ENCODE results near the gene PCBP3.

PCBP3 gene

DNA sequence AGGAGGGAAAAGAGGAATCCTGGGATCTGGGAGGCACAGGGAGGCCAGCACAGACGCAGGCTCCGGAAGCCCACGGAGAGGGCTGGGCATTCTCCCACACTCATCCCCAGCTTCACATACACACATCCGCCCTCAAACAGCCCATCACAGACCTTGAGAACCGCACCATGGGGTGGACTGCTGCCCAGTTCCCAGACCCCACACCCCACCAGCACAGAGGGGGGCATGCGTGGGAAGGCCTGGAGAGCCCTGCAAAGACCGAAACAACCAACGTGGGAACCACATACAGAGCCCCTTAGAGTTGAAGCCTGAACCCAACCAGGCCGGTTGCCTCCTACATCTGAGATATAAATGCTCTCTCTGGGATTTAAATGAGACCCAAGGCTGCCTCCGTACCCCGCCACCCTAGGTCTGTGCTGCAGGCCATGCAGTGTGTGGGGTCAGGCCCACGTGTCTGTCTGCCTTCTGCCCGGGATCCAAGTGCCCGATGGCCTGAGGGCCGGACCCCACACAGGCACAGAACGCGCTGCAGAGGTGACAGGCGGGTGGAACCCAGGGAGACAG, 211.8 kb downstream of the PCBP3 start:
- Histone ChIP-seq H4K20me1 (ENCODE audit: insufficient read depth, low read length) (no peaks in the 10 kb centered on the region), H3K4me3 (ENCODE audit: low read length) (no peak overlapping the region), H3K27ac (ENCODE audit: low read length) (no peak overlapping the region), H3K4me2 (ENCODE audit: low read depth, low read length) (no peak overlapping the region), H3K79me2 (ENCODE audit: low read length) (no peaks in the 10 kb centered on the region), H2AFZ (ENCODE audit: low read length) (no peak overlapping the region), H3K9me3 (replicated peaks; ENCODE audit: insufficient read depth, low read length) (no peaks in the 10 kb centered on the region), H3K36me3 (replicated peaks; ENCODE audit: insufficient read depth, low read length) (no peaks in the 10 kb centered on the region), H3K9me2 (replicated peaks; ENCODE audit: insufficient read depth, low read length) (no peaks in the 10 kb centered on the region), H3K9ac (ENCODE audit: low read length) (no peak overlapping the region), H3F3A (ENCODE audit: insufficient read depth, low read length) (no peaks in the 10 kb centered on the region), H3K4me1 (ENCODE audit: low read length) (no peaks in the 10 kb centered on the region), H3K27me3 (replicated peaks; ENCODE audit: insufficient read depth, low read length) (no peaks in the 10 kb centered on the region; the same call in 1 of the 2 replicates)
- no peak for DNase-seq
- TF ChIP-seq EZH2 (optimal IDR thresholded peaks at IDR 0.05; ENCODE audit: low read depth, low read length), result no peak
- no peak for TF ChIP-seq EZH2phosphoT487 (IDR thresholded peaks at IDR 0.05; ENCODE audit: low read length)
- TF ChIP-seq, protein P1, sequence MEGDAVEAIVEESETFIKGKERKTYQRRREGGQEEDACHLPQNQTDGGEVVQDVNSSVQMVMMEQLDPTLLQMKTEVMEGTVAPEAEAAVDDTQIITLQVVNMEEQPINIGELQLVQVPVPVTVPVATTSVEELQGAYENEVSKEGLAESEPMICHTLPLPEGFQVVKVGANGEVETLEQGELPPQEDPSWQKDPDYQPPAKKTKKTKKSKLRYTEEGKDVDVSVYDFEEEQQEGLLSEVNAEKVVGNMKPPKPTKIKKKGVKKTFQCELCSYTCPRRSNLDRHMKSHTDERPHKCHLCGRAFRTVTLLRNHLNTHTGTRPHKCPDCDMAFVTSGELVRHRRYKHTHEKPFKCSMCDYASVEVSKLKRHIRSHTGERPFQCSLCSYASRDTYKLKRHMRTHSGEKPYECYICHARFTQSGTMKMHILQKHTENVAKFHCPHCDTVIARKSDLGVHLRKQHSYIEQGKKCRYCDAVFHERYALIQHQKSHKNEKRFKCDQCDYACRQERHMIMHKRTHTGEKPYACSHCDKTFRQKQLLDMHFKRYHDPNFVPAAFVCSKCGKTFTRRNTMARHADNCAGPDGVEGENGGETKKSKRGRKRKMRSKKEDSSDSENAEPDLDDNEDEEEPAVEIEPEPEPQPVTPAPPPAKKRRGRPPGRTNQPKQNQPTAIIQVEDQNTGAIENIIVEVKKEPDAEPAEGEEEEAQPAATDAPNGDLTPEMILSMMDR (IDR thresholded peaks at IDR 0.05; ENCODE audit: low read length), result no peak

DNA sequence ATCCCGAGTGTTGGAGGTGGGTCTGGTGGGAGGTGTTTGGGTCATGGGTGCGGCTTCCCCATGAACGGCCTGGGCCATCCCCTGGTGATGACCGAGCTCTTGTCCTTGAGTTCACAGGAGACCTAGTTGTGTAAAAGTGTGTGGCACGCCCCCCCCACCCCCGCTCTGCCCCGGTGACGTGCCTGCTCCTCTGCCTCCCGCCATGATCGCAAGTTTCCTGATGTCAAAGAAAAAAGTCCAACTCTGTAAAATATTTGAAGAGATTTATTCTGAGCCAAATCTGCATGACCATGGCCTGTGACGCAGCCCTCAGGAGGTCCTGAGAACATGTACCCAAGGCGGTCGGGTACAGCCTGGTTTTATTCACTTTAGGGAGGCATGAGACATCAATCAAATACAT, 212.9 kb downstream of the PCBP3 start:
- Histone ChIP-seq H3K27me3 (replicated peaks; ENCODE audit: insufficient read depth, low read length) (no peaks in the 10 kb centered on the region; the same call in 1 of the 2 replicates), H3K36me3 (replicated peaks; ENCODE audit: insufficient read depth, low read length) (no peaks in the 10 kb centered on the region), H3K4me2 (ENCODE audit: low read depth, low read length) (no peak overlapping the region), H3K79me2 (ENCODE audit: low read length) (no peaks in the 10 kb centered on the region), H3K9me3 (replicated peaks; ENCODE audit: insufficient read depth, low read length) (no peaks in the 10 kb centered on the region), H3K9me2 (replicated peaks; ENCODE audit: insufficient read depth, low read length) (no peaks in the 10 kb centered on the region), H4K20me1 (ENCODE audit: insufficient read depth, low read length) (no peaks in the 10 kb centered on the region), H3K4me3 (ENCODE audit: low read length) (no peak overlapping the region), H3K4me1 (ENCODE audit: low read length) (no peaks in the 10 kb centered on the region), H3K9ac (ENCODE audit: low read length) (no peak overlapping the region), H3K27ac (ENCODE audit: low read length) (no peak overlapping the region), H2AFZ (ENCODE audit: low read length) (no peak overlapping the region), H3F3A (ENCODE audit: insufficient read depth, low read length) (no peaks in the 10 kb centered on the region)
- no peak for DNase-seq
- TF ChIP-seq EZH2phosphoT487 (IDR thresholded peaks at IDR 0.05; ENCODE audit: low read length) (no peak), EZH2 (optimal IDR thresholded peaks at IDR 0.05; ENCODE audit: low read depth, low read length) (no peak)
- TF ChIP-seq, protein P1 (IDR thresholded peaks at IDR 0.05; ENCODE audit: low read length), result no peak

DNA sequence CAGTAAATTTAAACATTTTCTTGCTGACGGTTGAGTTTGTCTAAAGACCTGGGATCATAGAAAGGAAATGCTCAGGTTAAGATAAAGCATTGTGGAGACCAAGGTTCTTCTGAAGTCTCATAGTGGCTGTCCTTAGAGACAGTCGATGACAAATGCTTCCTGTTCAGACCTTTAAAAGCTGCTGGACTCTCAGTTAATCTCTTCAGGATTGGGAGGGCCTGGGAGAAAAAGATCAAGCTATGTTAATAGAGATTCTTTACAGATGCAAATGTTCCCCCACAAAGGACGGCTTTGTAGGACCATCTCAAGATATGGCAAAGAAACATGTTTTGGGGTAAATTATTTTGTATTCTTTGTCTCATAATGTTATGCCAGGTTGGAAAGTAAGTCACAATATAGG, 213.4 kb downstream of the PCBP3 start:
- Histone ChIP-seq H3K9ac (ENCODE audit: low read length) (no peak overlapping the region), H3K27ac (ENCODE audit: low read length) (no peak overlapping the region)

More for the DNA sequence above, 213.4 kb downstream of the PCBP3 start:
- Histone ChIP-seq H3K36me3 (replicated peaks; ENCODE audit: insufficient read depth, low read length) (no peaks in the 10 kb centered on the region), H2AFZ (ENCODE audit: low read length) (no peak overlapping the region), H3F3A (ENCODE audit: insufficient read depth, low read length) (no peaks in the 10 kb centered on the region), H3K4me2 (ENCODE audit: low read depth, low read length) (no peak overlapping the region), H4K20me1 (ENCODE audit: insufficient read depth, low read length) (no peaks in the 10 kb centered on the region), H3K9me3 (replicated peaks; ENCODE audit: insufficient read depth, low read length) (no peaks in the 10 kb centered on the region), H3K9me2 (replicated peaks; ENCODE audit: insufficient read depth, low read length) (no peaks in the 10 kb centered on the region), H3K4me1 (ENCODE audit: low read length) (no peaks in the 10 kb centered on the region), H3K27me3 (replicated peaks; ENCODE audit: insufficient read depth, low read length) (no peaks in the 10 kb centered on the region), H3K4me3 (ENCODE audit: low read length) (no peak overlapping the region), H3K79me2 (ENCODE audit: low read length) (no peaks in the 10 kb centered on the region)
- DNase-seq, result no peak
- TF ChIP-seq EZH2phosphoT487 (IDR thresholded peaks at IDR 0.05; ENCODE audit: low read length) (no peak), EZH2 (optimal IDR thresholded peaks at IDR 0.05; ENCODE audit: low read depth, low read length) (no peak)
- TF ChIP-seq, protein P1 (IDR thresholded peaks at IDR 0.05; ENCODE audit: low read length), result no peak

Measured in MM.1S (cell line).